GM20000 (cell line): ENCODE measurements around the gene HOXB4.

Source experiments
- DNase-seq: peaks from one replicate; pipeline ENCODE4 v3.0.0; 2012; ENCODE audit warnings: low spot score
- CTCF ChIP-seq: IDR thresholded peaks from 2 replicates; pipeline ENCODE4 v1.5.1; 2012; ENCODE audit warnings: mild to moderate bottlenecking, control low read depth; ENCODE audit errors: extremely low read depth, missing control alignments

The HOXB4 gene

GRCh38 chr17:48617471-48618255, 39.5 kb upstream of the HOXB4 start:
- no peak for TF ChIP-seq CTCF
- DNase-seq = no peak

GRCh38 chr17:48616717-48617470, 38.7 kb upstream of the HOXB4 start:
- TF ChIP-seq CTCF = no peak
- no peak for DNase-seq

GRCh38 chr17:48615963-48616716, 38.0 kb upstream of the HOXB4 start:
- no peak for DNase-seq
- TF ChIP-seq CTCF = no peak

- no peak for TF ChIP-seq CTCF
- no peak for DNase-seq
Measured at GRCh38 chr17:48615047-48615962, 37.2 kb upstream of the HOXB4 start, which contains the start of gene HOXB8. HOXB8 (minus strand) TSS chr17:48615292; CDS start chr17:48614704, 588 bp downstream.

GRCh38 chr17:48613862-48614694, 35.9 kb upstream of the HOXB4 start:
- DNase-seq = no peak

More at GRCh38 chr17:48613862-48614694, 35.9 kb upstream of the HOXB4 start:
- TF ChIP-seq CTCF = no peak
